ENCODE measurements around the gene MYH4.

The MYH4 gene

DNA sequence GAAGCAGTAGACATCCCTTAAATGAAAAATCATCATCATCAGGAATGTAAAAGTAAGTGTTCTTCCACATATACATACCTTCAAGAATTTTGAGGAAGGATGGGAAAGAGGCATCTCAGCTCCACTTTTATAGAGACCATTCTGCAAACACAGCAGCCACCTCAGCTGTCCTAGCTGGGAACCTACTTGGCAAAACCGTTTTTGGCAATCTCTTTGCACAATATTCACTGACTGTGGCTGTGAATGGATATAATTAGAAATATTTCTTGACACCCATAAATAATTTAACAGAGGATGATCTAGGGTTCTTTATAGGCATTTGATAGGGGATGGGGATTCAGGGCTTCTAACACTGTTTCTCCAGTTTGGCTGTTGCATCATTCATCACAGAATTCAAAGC lies at the start of gene MYH4:
TSS of gene MYH4 (minus strand) at position 101 of the 400 bp plus-strand sequence. CDS start 2,814 bp downstream, outside the sequence.
- Histone ChIP-seq H3K9me3 (ENCODE audit: control insufficient read depth, insufficient read depth, low read length) (no peaks in the 10 kb centered on the region), H3K27me3 (ENCODE audit: control insufficient read depth, insufficient read depth, low read length) (no peaks in the 10 kb centered on the region), H3K4me3 (ENCODE audit: low read depth, low read length) (no peak within 1 kb of the TSS), H3K4me1 (ENCODE audit: control insufficient read depth, insufficient read depth, low read length) (no peaks in the 10 kb centered on the region), H3K36me3 (ENCODE audit: control insufficient read depth, insufficient read depth, low read length) (no peaks in the 10 kb centered on the region), H3K9ac (ENCODE audit: low read depth, low read length) (no peak within 1 kb of the TSS)

DNA sequence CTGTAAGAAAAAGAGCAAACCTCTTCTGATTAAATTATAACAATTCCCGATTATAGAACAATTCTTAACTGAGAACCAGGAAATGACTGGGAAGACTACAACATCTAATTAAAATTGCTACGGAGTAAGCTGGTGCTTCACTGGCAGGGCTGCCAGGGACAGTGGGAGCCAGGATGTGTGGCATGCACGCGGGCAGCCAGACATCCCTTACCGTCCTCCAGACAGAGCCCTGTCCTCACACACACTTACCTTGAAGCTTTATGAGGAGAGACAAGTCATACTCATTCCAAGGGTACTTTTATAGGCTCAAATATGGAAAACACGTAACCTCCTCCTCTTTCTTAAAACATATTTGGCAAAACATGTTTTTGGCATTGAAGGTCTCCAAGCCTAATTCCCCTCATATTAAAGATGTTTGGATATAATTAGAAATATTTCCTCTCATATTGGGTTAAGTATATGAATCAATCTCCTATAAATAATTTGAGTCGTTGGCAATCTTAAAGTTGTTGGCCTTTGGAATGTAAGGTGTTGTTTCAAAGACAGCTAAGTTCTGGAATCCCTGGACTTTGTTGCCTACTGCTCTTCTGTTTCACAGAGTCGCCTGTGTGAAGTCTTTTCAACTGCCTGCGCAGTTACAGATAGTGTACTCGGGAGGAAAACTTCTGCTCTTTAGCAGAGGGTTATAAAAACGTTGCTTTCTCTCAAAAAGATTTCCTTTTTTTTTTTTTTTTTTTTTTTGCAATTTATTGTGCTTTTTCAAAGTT lies 49.1 kb upstream of the MYH4 start, which contains the start of gene MYH1:
TSS of gene MYH1 (minus strand) at position 272 of the 767 bp plus-strand sequence. CDS start 1,900 bp downstream, outside the sequence.
- Histone ChIP-seq H3K4me1 (ENCODE audit: control insufficient read depth, insufficient read depth, low read length) (no peaks in the 10 kb centered on the region), H3K9ac (ENCODE audit: low read depth, low read length) (no peak within 1 kb of the TSS), H3K27me3 (ENCODE audit: control insufficient read depth, insufficient read depth, low read length) (no peaks in the 10 kb centered on the region), H3K36me3 (ENCODE audit: control insufficient read depth, insufficient read depth, low read length) (no peaks in the 10 kb centered on the region), H3K9me3 (ENCODE audit: control insufficient read depth, insufficient read depth, low read length) (no peaks in the 10 kb centered on the region), H3K4me3 (ENCODE audit: low read depth, low read length) (no peak within 1 kb of the TSS)

DNA sequence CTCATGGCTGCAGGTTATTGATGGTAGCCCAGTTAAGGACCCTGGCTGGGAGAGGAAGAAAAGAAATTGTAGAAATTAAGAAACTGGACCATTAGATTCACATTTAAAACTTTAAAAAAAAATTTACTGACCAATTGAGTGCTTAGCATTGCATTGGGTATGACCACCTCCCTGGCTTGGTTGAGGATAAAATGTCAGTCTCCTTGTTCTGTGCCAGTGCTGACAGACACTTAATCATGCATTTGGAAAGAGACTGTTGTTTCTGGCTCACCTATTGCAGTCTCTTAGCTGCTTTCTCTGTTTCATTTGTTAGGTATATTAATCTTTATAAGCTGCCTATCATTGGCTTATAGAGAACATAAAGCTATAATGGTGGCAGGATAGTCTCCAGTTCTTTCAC lies 47.3 kb upstream of the MYH4 start:
- Histone ChIP-seq H3K36me3 (ENCODE audit: control insufficient read depth, insufficient read depth, low read length) (no peaks in the 10 kb centered on the region), H3K9ac (ENCODE audit: low read depth, low read length) (no peak overlapping the region), H3K4me1 (ENCODE audit: control insufficient read depth, insufficient read depth, low read length) (no peaks in the 10 kb centered on the region), H3K4me3 (ENCODE audit: low read depth, low read length) (no peak overlapping the region), H3K27me3 (ENCODE audit: control insufficient read depth, insufficient read depth, low read length) (no peaks in the 10 kb centered on the region), H3K9me3 (ENCODE audit: control insufficient read depth, insufficient read depth, low read length) (no peaks in the 10 kb centered on the region)

DNA sequence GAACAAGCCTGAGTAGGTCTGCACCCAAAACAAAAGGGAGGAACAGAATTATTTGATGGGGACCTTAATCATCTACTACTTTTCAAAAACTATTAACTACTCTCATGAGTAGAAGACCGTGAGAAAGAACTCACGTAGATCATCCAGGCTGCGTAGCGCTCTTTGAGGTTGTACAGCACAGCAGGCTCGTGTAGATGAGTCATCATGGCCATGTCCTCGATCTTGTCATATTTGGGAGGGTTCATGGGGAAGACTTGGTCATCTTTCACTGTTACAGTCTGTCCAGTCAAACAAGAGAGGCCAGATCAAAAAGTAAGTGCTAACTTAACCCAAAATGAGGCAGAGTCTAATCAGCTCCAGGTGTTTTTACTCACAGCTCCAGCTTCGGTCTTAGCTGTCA lies 46.7 kb upstream of the MYH4 start:
- H3K36me3 ChIP-seq (ENCODE audit: control insufficient read depth, insufficient read depth, low read length): no peaks in the 10 kb centered on the region
- H3K4me3 ChIP-seq (ENCODE audit: low read depth, low read length): no peak overlapping the region
- H3K4me1 ChIP-seq (ENCODE audit: control insufficient read depth, insufficient read depth, low read length): no peaks in the 10 kb centered on the region
- H3K9ac ChIP-seq (ENCODE audit: low read depth, low read length): no peak overlapping the region
- no peaks in the 10 kb centered on the region for H3K27me3 ChIP-seq (ENCODE audit: control insufficient read depth, insufficient read depth, low read length)
- no peaks in the 10 kb centered on the region for H3K9me3 ChIP-seq (ENCODE audit: control insufficient read depth, insufficient read depth, low read length)

DNA sequence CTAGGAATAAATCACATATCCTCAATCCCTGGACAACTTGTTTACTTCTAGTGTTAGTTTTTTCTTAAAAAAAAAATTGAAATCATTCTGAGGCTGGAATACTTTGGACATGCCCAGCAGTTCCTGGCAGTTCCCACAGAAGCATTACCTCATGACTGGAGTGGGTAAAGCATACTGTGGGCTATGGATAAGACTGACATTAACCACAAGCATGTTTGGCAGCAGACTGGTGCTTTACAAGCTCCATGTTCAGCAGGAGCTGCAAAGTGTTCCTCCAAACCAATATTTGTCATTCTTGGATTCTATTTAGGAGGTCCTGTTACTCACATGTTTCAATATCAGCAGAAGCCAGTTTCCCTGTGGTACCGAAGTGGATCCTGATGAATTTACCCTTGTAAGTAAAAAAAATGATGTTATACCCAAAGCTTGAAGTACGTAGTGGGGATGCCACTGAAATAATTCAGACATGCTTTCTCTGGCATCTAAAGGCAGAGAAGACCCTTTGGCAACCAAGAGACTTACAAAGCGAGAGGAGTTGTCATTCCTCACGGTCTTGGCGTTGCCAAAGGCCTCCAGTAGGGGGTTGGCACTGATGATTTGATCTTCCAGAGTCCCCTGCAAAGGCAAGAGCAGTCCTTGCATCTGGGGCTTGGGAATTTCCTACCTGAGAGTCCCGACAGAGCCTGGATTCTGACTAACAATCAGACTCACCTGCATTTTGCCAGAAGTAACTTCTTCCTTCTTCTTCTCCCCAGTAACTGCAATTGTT lies 44.1 kb upstream of the MYH4 start:
- no peak overlapping the region for H3K4me3 ChIP-seq (ENCODE audit: low read depth, low read length)
- H3K4me1 ChIP-seq (ENCODE audit: control insufficient read depth, insufficient read depth, low read length): no peaks in the 10 kb centered on the region
- no peaks in the 10 kb centered on the region for H3K36me3 ChIP-seq (ENCODE audit: control insufficient read depth, insufficient read depth, low read length)
- no peaks in the 10 kb centered on the region for H3K9me3 ChIP-seq (ENCODE audit: control insufficient read depth, insufficient read depth, low read length)
- H3K27me3 ChIP-seq (ENCODE audit: control insufficient read depth, insufficient read depth, low read length): no peaks in the 10 kb centered on the region
- no peak overlapping the region for H3K9ac ChIP-seq (ENCODE audit: low read depth, low read length)

DNA sequence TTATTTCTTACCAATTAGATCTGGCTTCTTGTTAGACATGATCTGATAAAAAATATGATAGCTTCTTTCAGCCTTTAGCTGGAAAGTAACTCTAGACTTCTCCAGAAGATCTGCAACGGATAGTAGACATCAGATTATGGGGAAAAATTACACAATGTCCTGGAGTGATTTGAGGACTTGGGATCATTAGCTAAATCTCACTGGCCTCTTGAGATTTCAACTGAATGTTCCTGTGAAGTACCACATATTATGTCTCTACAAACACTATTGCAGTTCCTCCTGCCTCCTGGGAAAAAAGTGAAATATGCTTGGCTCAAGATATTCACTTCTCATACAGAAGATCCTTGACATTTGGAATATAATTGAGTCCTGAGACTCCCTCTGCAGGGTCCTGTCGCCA lies 43.5 kb upstream of the MYH4 start:
- H3K36me3 ChIP-seq (ENCODE audit: control insufficient read depth, insufficient read depth, low read length): no peaks in the 10 kb centered on the region
- H3K9me3 ChIP-seq (ENCODE audit: control insufficient read depth, insufficient read depth, low read length): no peaks in the 10 kb centered on the region
- no peaks in the 10 kb centered on the region for H3K4me1 ChIP-seq (ENCODE audit: control insufficient read depth, insufficient read depth, low read length)
- H3K4me3 ChIP-seq (ENCODE audit: low read depth, low read length): no peak overlapping the region
- H3K27me3 ChIP-seq (ENCODE audit: control insufficient read depth, insufficient read depth, low read length): no peaks in the 10 kb centered on the region
- no peak overlapping the region for H3K9ac ChIP-seq (ENCODE audit: low read depth, low read length)

DNA sequence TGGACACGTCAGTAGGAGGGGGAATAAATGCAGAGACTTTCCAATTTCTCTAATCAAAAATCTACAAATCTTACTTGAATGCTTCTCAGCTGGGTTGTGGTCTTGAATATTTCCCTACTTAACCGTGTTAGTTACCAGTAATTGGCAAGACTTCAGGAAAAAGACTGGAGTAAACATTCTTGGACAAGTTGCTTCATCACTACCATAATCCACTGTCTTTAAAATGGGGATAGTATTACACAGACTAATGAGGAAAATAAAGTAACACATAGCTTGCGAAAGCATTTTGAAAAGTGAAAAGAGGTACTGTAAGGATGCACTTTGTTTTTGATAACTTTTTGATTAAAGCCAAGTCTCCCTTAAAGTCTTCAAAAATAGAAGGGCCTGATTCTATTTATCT lies 30.6 kb upstream of the MYH4 start:
- H3K27me3 ChIP-seq (ENCODE audit: control insufficient read depth, insufficient read depth, low read length): no peaks in the 10 kb centered on the region
- H3K4me1 ChIP-seq (ENCODE audit: control insufficient read depth, insufficient read depth, low read length): no peaks in the 10 kb centered on the region
- H3K4me3 ChIP-seq (ENCODE audit: low read depth, low read length): no peak overlapping the region
- H3K9ac ChIP-seq (ENCODE audit: low read depth, low read length): no peak overlapping the region
- no peaks in the 10 kb centered on the region for H3K9me3 ChIP-seq (ENCODE audit: control insufficient read depth, insufficient read depth, low read length)
- no peaks in the 10 kb centered on the region for H3K36me3 ChIP-seq (ENCODE audit: control insufficient read depth, insufficient read depth, low read length)

DNA sequence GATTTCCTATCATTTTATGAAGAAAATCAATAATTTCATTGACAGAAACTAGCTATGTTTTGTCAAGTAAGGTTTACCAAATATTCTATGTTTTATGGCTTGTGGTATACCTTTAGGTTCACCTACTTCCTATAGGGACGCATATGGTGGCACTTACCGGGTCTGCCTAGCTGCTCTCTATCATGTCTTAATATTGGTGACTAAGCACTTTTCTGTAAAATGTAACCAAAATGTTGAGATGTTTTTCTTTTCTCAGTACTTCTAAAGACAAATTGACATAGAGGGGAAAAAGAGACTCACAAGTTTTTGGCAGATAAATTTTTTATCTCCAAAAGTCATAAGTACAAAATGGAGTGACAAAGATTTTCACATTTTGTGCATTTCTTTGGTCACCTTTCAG lies 22.6 kb upstream of the MYH4 start:
- Histone ChIP-seq H3K27me3 (ENCODE audit: control insufficient read depth, insufficient read depth, low read length) (no peaks in the 10 kb centered on the region), H3K9me3 (ENCODE audit: control insufficient read depth, insufficient read depth, low read length) (peaks cover 3% of the 10 kb centered on the region), H3K4me3 (ENCODE audit: low read depth, low read length) (no peak overlapping the region), H3K4me1 (ENCODE audit: control insufficient read depth, insufficient read depth, low read length) (no peaks in the 10 kb centered on the region), H3K36me3 (ENCODE audit: control insufficient read depth, insufficient read depth, low read length) (no peaks in the 10 kb centered on the region), H3K9ac (ENCODE audit: low read depth, low read length) (no peak overlapping the region)

DNA sequence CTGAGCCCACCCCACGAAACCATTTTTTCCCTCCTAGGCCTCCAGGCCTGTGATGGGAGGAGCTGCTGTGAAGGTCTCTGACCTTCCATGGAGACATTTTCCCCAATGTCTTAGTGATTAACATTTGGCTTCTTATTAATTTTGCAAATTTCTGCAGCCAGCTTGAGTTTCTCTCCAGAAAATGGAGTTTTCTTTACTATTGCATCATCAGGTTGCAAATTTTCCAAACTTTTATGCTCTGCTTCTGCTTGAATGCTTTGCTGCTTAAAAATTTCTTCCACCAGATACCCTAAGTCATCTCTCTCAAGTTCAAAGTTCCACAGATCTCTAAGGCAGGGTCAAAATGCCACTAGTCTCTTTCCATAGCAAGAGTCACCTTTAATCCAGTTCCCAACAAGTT lies 12.9 kb upstream of the MYH4 start:
- Histone ChIP-seq H3K27me3 (ENCODE audit: control insufficient read depth, insufficient read depth, low read length) (no peaks in the 10 kb centered on the region), H3K4me3 (ENCODE audit: low read depth, low read length) (no peak overlapping the region), H3K4me1 (ENCODE audit: control insufficient read depth, insufficient read depth, low read length) (no peaks in the 10 kb centered on the region), H3K9me3 (ENCODE audit: control insufficient read depth, insufficient read depth, low read length) (no peaks in the 10 kb centered on the region), H3K36me3 (ENCODE audit: control insufficient read depth, insufficient read depth, low read length) (no peaks in the 10 kb centered on the region), H3K9ac (ENCODE audit: low read depth, low read length) (no peak overlapping the region)

DNA sequence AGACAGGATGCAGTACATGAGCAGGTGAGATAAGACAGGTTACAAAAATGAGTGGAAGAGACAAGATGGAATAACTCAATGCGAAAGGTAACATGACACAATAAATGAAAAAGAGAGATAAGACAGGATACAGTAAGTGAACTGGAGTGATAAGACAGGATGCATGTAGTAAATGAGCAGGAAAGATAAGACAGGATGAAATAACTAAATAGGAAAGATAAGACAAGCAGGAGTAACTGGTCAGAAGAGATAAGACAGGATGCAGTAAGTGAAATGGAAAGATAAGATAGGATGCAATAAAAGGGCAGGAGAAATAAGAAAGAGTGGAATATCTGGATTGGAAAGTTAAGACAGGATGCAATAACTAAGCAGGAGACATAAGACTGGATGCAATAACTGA lies 8.3 kb upstream of the MYH4 start:
- H3K27me3 ChIP-seq (ENCODE audit: control insufficient read depth, insufficient read depth, low read length): no peaks in the 10 kb centered on the region
- H3K9me3 ChIP-seq (ENCODE audit: control insufficient read depth, insufficient read depth, low read length): no peaks in the 10 kb centered on the region
- H3K4me3 ChIP-seq (ENCODE audit: low read depth, low read length): no peak overlapping the region
- H3K9ac ChIP-seq (ENCODE audit: low read depth, low read length): no peak overlapping the region
- no peaks in the 10 kb centered on the region for H3K4me1 ChIP-seq (ENCODE audit: control insufficient read depth, insufficient read depth, low read length)
- no peaks in the 10 kb centered on the region for H3K36me3 ChIP-seq (ENCODE audit: control insufficient read depth, insufficient read depth, low read length)

DNA sequence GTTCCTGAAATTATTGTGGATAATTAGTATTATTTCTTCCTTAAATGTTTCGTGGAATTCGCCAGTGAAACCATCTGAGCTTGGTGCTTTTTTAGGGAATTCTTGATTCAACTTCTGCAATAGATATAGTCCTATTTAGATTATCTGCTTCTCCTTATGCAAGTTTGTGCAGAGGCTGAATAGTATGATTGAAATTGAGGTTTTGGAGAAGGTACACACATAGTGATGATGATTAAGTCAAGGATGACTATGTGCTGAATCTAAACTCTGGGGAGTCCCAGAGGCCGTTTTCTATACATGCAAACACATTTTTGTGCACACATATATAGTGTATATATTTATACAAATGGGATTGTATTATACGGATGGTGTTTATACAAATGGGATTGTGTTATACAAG lies 5.2 kb upstream of the MYH4 start:
- Histone ChIP-seq H3K4me1 (ENCODE audit: control insufficient read depth, insufficient read depth, low read length) (no peaks in the 10 kb centered on the region), H3K36me3 (ENCODE audit: control insufficient read depth, insufficient read depth, low read length) (no peaks in the 10 kb centered on the region), H3K27me3 (ENCODE audit: control insufficient read depth, insufficient read depth, low read length) (no peaks in the 10 kb centered on the region), H3K9me3 (ENCODE audit: control insufficient read depth, insufficient read depth, low read length) (no peaks in the 10 kb centered on the region), H3K9ac (ENCODE audit: low read depth, low read length) (no peak overlapping the region), H3K4me3 (ENCODE audit: low read depth, low read length) (no peak overlapping the region)

DNA sequence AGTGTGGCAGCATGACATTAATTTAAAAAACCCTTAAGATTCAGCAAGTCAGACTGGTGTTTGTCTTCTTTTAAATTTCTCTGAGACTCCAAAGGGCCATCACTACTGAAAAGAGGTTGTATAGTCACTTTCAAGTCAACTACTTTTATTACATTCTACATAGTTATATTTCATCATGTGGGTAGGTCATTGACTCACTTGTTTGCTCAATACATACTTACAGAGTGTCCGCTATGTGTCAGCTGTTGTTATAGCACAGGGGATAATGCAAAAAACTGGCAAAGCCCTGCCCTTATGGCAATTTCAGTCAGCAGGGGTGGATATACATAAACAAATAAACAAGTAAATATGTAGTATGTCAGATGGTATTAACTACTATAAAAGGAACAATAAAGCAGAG lies 2.5 kb upstream of the MYH4 start:
- no peaks in the 10 kb centered on the region for H3K27me3 ChIP-seq (ENCODE audit: control insufficient read depth, insufficient read depth, low read length)
- H3K9ac ChIP-seq (ENCODE audit: low read depth, low read length): no peak overlapping the region
- H3K4me3 ChIP-seq (ENCODE audit: low read depth, low read length): no peak overlapping the region
- H3K4me1 ChIP-seq (ENCODE audit: control insufficient read depth, insufficient read depth, low read length): no peaks in the 10 kb centered on the region
- no peaks in the 10 kb centered on the region for H3K36me3 ChIP-seq (ENCODE audit: control insufficient read depth, insufficient read depth, low read length)
- no peaks in the 10 kb centered on the region for H3K9me3 ChIP-seq (ENCODE audit: control insufficient read depth, insufficient read depth, low read length)
